ENCODE data around the gene CCDC97.

DNA sequence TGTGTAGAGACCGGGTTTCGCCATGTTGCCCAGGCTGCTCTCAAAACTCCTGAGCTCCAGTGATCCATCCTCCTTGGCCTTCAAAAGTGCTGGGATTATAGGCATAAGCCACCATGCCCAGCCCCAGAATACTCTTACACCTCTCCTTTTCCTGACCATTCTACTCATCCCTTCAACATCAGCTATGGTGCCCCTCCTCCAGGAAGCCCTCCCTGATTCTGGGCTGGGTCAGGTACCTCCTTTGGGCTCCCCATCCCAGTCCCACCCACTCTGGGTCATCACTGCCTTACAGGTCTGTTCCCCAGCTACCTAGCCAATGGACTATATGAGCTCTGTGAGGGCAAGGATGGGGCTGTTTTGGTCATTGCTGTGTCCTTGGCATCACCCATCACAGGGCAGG, 34.2 kb downstream of the CCDC97 start:
- TF ChIP-seq, protein P1, sequence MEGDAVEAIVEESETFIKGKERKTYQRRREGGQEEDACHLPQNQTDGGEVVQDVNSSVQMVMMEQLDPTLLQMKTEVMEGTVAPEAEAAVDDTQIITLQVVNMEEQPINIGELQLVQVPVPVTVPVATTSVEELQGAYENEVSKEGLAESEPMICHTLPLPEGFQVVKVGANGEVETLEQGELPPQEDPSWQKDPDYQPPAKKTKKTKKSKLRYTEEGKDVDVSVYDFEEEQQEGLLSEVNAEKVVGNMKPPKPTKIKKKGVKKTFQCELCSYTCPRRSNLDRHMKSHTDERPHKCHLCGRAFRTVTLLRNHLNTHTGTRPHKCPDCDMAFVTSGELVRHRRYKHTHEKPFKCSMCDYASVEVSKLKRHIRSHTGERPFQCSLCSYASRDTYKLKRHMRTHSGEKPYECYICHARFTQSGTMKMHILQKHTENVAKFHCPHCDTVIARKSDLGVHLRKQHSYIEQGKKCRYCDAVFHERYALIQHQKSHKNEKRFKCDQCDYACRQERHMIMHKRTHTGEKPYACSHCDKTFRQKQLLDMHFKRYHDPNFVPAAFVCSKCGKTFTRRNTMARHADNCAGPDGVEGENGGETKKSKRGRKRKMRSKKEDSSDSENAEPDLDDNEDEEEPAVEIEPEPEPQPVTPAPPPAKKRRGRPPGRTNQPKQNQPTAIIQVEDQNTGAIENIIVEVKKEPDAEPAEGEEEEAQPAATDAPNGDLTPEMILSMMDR (IDR thresholded peaks at IDR 0.05), result no peak
- TF ChIP-seq POLR2A (IDR thresholded peaks at IDR 0.05), result no peak
- no peak for TF ChIP-seq POLR2AphosphoS5 (IDR thresholded peaks at IDR 0.05)
- TF ChIP-seq EP300 (IDR thresholded peaks at IDR 0.05), result no peak

Measured in upper lobe of left lung (tissue), 4 donors.